Measurements from ENCODE around the gene TRIM66. TPM values are rescaled to one million over a fixed set of nuclear protein-coding genes. Genes with fewer than 3 reads are reported as not detected.
A peak's percentile ranks its signal among the peaks of the same experiment; 100 is the strongest.

Gene TRIM66
- 127 and 135 TPM in 2 replicates for total RNA-seq (2013; cell fraction: nucleolus; rRNA removed)
- total RNA-seq (2014; rRNA removed) (7.1 and 7.4 TPM in 2 replicates), total RNA-seq (2014; rRNA removed; fragmentation: Illumina TruSeq; extraction: Trizol) (7.8 and 8.4 TPM in 2 replicates), total RNA-seq (2021) (11.8 and 13.0 TPM in 2 replicates), polyA plus RNA-seq (2011; rRNA removed) (14.0 and 18.2 TPM in 2 replicates), polyA plus RNA-seq (2014; fragmentation: Illumina TruSeq; extraction: Trizol) (14.5 and 19.0 TPM in 2 replicates), polyA plus RNA-seq (2014; fragmentation: Nextera tagmentation; extraction: Ambion mirVana) (1 to 10 TPM; 1.7 to 2.4 TPM), polyA plus RNA-seq (2014; rRNA removed) (12.7 and 14.0 TPM in 2 replicates), polyA plus RNA-seq (2016; fragmentation: Nextera tagmentation; extraction: Ambion mirVana) (1 to 10 TPM; 2.8 to 3.9 TPM), polyA minus RNA-seq (2011; rRNA and poly(A)+ RNA removed) (23.8 and 39.4 TPM in 2 replicates), Bru-seq, nascent RNA (percentile 70 among the genes with signal in this experiment), BruChase-seq, experiment 1, labeled RNA remaining after a 6-hour chase (percentile 80 among the genes with signal in this experiment), BruChase-seq, experiment 2, labeled RNA remaining after a 2-hour chase (percentile 77 among the genes with signal in this experiment)
- polyA plus RNA-seq (2011; ENCODE audit: low read depth): 6.9 TPM
- polyA plus RNA-seq (2011; cell fraction: cytosol; rRNA removed): 7.1 and 9.6 TPM in 2 replicates
- 62.8 and 75.2 TPM in 2 replicates for polyA plus RNA-seq (2011; cell fraction: nucleus; rRNA removed)
- 9.5 and 11.0 TPM in 2 replicates for polyA plus RNA-seq (2012)
- 2.7 TPM in 2 replicates for polyA minus RNA-seq (2011; cell fraction: cytosol; rRNA and poly(A)+ RNA removed)
- polyA minus RNA-seq (2011; cell fraction: nucleus; rRNA and poly(A)+ RNA removed): 37.7 and 45.6 TPM in 2 replicates
- long read RNA-seq, experiment 1, partial matches to known transcripts: 0 of 1 reads
- long read RNA-seq, experiment 1, other reads (novel, unspliced or antisense): 1 of 1 reads
- long read RNA-seq, experiment 2, partial matches to known transcripts: 6 of 12 reads
- long read RNA-seq, experiment 2, other reads (novel, unspliced or antisense): 6 of 12 reads

DNA sequence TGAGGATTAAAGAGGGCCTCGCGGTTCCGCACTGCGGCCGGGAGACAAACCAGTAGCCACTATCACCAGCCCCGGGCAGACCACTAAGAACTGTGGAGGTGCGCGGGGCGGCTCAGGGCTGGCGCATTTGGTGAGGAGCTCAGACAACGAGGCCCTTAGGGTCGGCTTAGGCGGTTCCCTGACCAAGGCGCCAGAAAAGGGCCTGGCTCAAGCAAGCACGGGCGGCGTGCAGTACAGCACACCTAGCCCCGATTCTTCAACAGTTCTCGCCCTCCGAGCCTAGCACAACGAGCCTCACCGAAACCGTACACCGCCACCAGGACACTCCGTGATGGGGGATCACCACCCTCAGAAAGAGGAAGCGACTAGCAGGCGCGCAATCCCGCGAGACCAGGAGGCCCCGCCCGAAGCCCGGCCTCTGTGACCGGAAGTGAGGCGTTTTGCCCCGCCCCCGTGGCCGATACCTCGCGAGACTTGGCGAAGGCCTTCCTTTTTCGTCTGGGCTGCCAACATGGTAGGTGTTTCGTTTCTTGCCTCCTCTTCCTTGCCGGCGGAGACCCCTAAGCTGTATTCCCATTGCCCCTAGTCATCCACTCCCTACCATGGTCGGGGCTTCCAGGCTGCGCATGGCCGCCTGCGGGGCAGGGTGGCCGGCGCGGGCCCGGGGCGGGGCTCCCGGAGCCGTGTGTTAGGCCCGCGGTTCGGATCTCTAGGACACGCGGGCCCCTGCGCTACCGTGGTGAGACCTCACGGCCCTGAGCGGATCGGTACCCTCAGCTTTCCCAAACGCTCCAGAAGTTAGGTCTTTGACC, at the start of gene TRIM66, which contains the start of gene RPL27A:
TSS of gene TRIM66 (minus strand) at position 363 of the 812 bp plus-strand sequence. CDS start 10,391 bp downstream, outside the sequence.
TSS of gene RPL27A (plus strand) at position 490 of the 812 bp plus-strand sequence. CDS start at position 512, 22 bp downstream.
- under 1% methylated on average over 66 of the region's 67 CpGs for WGBS (ENCODE audit: insufficient coverage, insufficient replicate concordance, low lambda C conversion rate, missing lambda C conversion rate)
- Histone ChIP-seq H3K27me3 (replicated peaks in 1 of 2; ENCODE audit: control insufficient read depth in 2 of 2, insufficient read depth in 2 of 2, low read length in 1 of 2) (no peaks in the 10 kb centered on the region), H3K36me3 (ENCODE audit: control insufficient read depth in 2 of 2, insufficient read depth in 2 of 2, low read length in 1 of 2) (peaks cover 8 to 24% of the 10 kb centered on the region in 2 experiments), H2AFZ (ENCODE audit: control insufficient read depth, low read depth, low read length) (peak within 1 kb of the TSS; percentile 72), H3K27ac (ENCODE audit: control insufficient read depth, insufficient read depth) (peak within 1 kb of the TSS; percentile 99), H3K4me1 (ENCODE audit: control insufficient read depth, insufficient read depth, low read length) (peaks cover 21% of the 10 kb centered on the region), H3K9me3 (replicated peaks; ENCODE audit: control insufficient read depth, insufficient read depth, low read length) (no peaks in the 10 kb centered on the region), H3K79me2 (ENCODE audit: control insufficient read depth, insufficient read depth, low read length) (peaks cover 56% of the 10 kb centered on the region), H3K9ac (ENCODE audit: control insufficient read depth, insufficient read depth, low read length) (peak within 1 kb of the TSS; percentile 100), H4K20me1 (ENCODE audit: control insufficient read depth, insufficient read depth) (peaks cover 5% of the 10 kb centered on the region; the same call in 1 of the 2 replicates), H3K4me2 (ENCODE audit: control insufficient read depth, insufficient read depth) (peak within 1 kb of the TSS; percentile 77), H3K4me3 (peak within 1 kb of the TSS; percentile 88)
- POLR2A ChIA-PET: interaction anchor here (0.7 to 2.1 kb wide), 8 partner anchors 9 to 282 kb away, joined by 3 to 10 read pairs (median 5); partner anchors contain the start of gene TMEM9B
- no TSS peak for BruUV-seq (replicated peaks)
- FAIRE-seq: peak; percentile 83
- SMC1A ChIA-PET (ENCODE audit: uncharacterized antibody, unreplicated experiment): interaction anchor here (0.9 to 1.7 kb wide), 6 partner anchors 9 to 279 kb away, joined by 3 to 5 read pairs (median 4); no protein-coding TSS in a partner anchor
- in situ Hi-C loops (cut with MboI) (loop anchor here (5.0 kb wide), 1 partner anchor 275 kb away; no protein-coding TSS in a partner anchor), intact Hi-C loops (cut with micrococcal nuclease; ENCODE audit: unreplicated experiment) (loop anchor here (10.0 kb wide), 1 partner anchor 148 kb away; no protein-coding TSS in a partner anchor)
- CTCF ChIA-PET: interaction anchor here (0.6 to 1.9 kb wide), 2 partner anchors 10 to 277 kb away, joined by 3 to 9 read pairs; no protein-coding TSS in a partner anchor
- ATAC-seq: peak; percentile 94
- peak; percentile 82 for DNase-seq (ENCODE audit: low read depth, low spot score)
- RAD21 ChIA-PET (ENCODE audit: unreplicated experiment): interaction anchor here (0.6 to 1.4 kb wide), 10 partner anchors 9 to 277 kb away, joined by 3 to 6 read pairs (median 4); partner anchors contain the start of gene AKIP1
- TF ChIP-seq ZZZ3 (IDR thresholded peaks at IDR 0.05; ENCODE audit: control insufficient read depth, insufficient read length, low read depth) (no peak), KAT2A (conservative IDR thresholded peaks at IDR 0.05; ENCODE audit: control insufficient read depth, low read depth, low read length) (no peak), CTCF (IDR thresholded peaks at IDR 0.05 in 2 of 3, conservative IDR thresholded peaks at IDR 0.05 in 1 of 3; ENCODE audit: control insufficient read depth in 2 of 3, extremely low read depth in 1 of 3, insufficient read depth in 1 of 3, low read depth in 3 of 3, low read length in 3 of 3) (no peak), POLR2A (IDR thresholded peaks at IDR 0.05; ENCODE audit: low read depth, low read length) (peak; percentile 97), DPF2 (IDR thresholded peaks at IDR 0.05) (peak; percentile 82; the same call in 1 of the 2 replicates), POU2F2 (IDR thresholded peaks at IDR 0.05; ENCODE audit: borderline replicate concordance, low read depth, low read length) (peak; percentile 93; the same call in 2 of the 3 replicates), ESRRA (IDR thresholded peaks at IDR 0.05; ENCODE audit: low read length) (no peak), NFYA (IDR thresholded peaks at IDR 0.05; ENCODE audit: borderline replicate concordance, low read depth, low read length) (no peak), TBL1XR1 (IDR thresholded peaks at IDR 0.05; ENCODE audit: low read depth, low read length) (0 out of 2 replicates have a peak, but pooled peaks have one; percentile 72), RAD51 (IDR thresholded peaks at IDR 0.05) (no peak), PAX5 (IDR thresholded peaks at IDR 0.05; ENCODE audit: borderline replicate concordance, low read depth, low read length) (peak; percentile 56; the same call in 1 of the 2 replicates), SUPT20H (IDR thresholded peaks at IDR 0.05; ENCODE audit: borderline replicate concordance, control insufficient read depth, low read depth, low read length) (no peak)
- TF ChIP-seq, protein P1, sequence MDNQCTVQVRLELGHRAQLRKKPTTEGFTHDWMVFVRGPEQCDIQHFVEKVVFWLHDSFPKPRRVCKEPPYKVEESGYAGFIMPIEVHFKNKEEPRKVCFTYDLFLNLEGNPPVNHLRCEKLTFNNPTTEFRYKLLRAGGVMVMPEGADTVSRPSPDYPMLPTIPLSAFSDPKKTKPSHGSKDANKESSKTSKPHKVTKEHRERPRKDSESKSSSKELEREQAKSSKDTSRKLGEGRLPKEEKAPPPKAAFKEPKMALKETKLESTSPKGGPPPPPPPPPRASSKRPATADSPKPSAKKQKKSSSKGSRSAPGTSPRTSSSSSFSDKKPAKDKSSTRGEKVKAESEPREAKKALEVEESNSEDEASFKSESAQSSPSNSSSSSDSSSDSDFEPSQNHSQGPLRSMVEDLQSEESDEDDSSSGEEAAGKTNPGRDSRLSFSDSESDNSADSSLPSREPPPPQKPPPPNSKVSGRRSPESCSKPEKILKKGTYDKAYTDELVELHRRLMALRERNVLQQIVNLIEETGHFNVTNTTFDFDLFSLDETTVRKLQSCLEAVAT (IDR thresholded peaks at IDR 0.05): peak; percentile 86

Data from GM12878 (cell line).